GM23338 (cell line): Measurements from ENCODE around the gene ZNF805. TPM values are rescaled to one million over a fixed set of nuclear protein-coding genes. Genes with fewer than 3 reads are reported as not detected.
A peak's percentile ranks its signal among the peaks of the same experiment; 100 is the strongest.

Experiments used
- ATAC-seq: fragments of 200-7000 bp; cut with Tn5 transposase; 3 replicates; pipeline ENCODE4 v1.9.1; 2020
- DNase-seq: peaks from one replicate; pipeline ENCODE4 v3.0.0-alpha.2; 2015; ENCODE audit warnings: low spot score
- H2AFZ ChIP-seq: fragments of 200-600 bp; sonication (generic); 2 replicates; pipeline ENCODE4 v1.8.0; 2016; ENCODE audit warnings: antibody characterized with exemption, mild to moderate bottlenecking, moderate library complexity
- H3F3A ChIP-seq: fragments of 200-600 bp; sonication (generic); replicated peaks from 2 replicates; pipeline ENCODE4 v1.8.0; 2017; ENCODE audit warnings: antibody characterized with exemption, mixed run types, low read depth
- H3K27ac ChIP-seq: fragments of 200-600 bp; sonication (generic); 2 replicates; pipeline ENCODE4 v1.6.1; 2016; ENCODE audit warnings: low read depth
- H3K27me3 ChIP-seq: fragments of 200-600 bp; sonication (generic); 2 replicates; pipeline ENCODE4 v1.8.0; 2016; ENCODE audit warnings: mild to moderate bottlenecking, mixed run types, moderate library complexity; ENCODE audit not compliant: insufficient read depth
- H3K36me3 ChIP-seq: fragments of 200-600 bp; sonication (generic); 2 replicates; pipeline ENCODE4 v1.8.0; 2016; ENCODE audit warnings: mild to moderate bottlenecking; ENCODE audit not compliant: insufficient read depth
- H3K4me1 ChIP-seq: fragments of 200-600 bp; sonication (generic); 2 replicates; pipeline ENCODE4 v1.8.0; 2016; ENCODE audit warnings: mild to moderate bottlenecking, moderate library complexity; ENCODE audit not compliant: insufficient read depth
- H3K4me2 ChIP-seq: fragments of 200-600 bp; sonication (generic); 2 replicates; pipeline ENCODE4 v1.7.1; 2017; ENCODE audit warnings: mixed run types
- H3K4me3 ChIP-seq: fragments of 200-600 bp; sonication (generic); 2 replicates; pipeline ENCODE4 v1.6.1; 2016; ENCODE audit warnings: mixed run types
- H3K79me2 ChIP-seq: fragments of 200-600 bp; sonication (generic); replicated peaks from 2 replicates; pipeline ENCODE4 v1.8.0; 2017; ENCODE audit warnings: mild to moderate bottlenecking; ENCODE audit not compliant: insufficient read depth
- H3K9me2 ChIP-seq: fragments of 200-600 bp; sonication (generic); 2 replicates; pipeline ENCODE4 v1.8.0; 2017; ENCODE audit not compliant: insufficient read depth
- H4K20me1 ChIP-seq: fragments of 200-600 bp; sonication (generic); replicated peaks from 2 replicates; pipeline ENCODE4 v1.8.0; 2017; ENCODE audit warnings: mild to moderate bottlenecking; ENCODE audit not compliant: insufficient read depth
- H3K27ac Mint-ChIP-seq: 2 replicates; pipeline ENCODE4 v1.8.0; 2020; ENCODE audit warnings: inconsistent platforms, mild to moderate bottlenecking, moderate library complexity, mixed read lengths
- H3K27me3 Mint-ChIP-seq: 3 replicates; pipeline ENCODE4 v1.8.0; 2022; ENCODE audit warnings: low read depth, mild to moderate bottlenecking, moderate library complexity, mixed read lengths, inconsistent platforms; ENCODE audit not compliant: insufficient read depth, poor library complexity
- H3K36me3 Mint-ChIP-seq: 3 replicates; pipeline ENCODE4 v1.8.0; 2021; ENCODE audit warnings: low read depth, mild to moderate bottlenecking, inconsistent platforms, moderate library complexity, mixed read lengths
- H3K4me1 Mint-ChIP-seq: 3 replicates; pipeline ENCODE4 v1.8.0; 2020; ENCODE audit warnings: mild to moderate bottlenecking, inconsistent platforms, mixed read lengths
- H3K4me3 Mint-ChIP-seq: 3 replicates; pipeline ENCODE4 v1.8.0; 2021; ENCODE audit warnings: moderate library complexity, mild to moderate bottlenecking, inconsistent platforms, mixed read lengths
- H3K9me3 Mint-ChIP-seq: 3 replicates; pipeline ENCODE4 v1.8.0; 2020; ENCODE audit warnings: moderate library complexity, mild to moderate bottlenecking, inconsistent platforms, mixed read lengths
- CREB1 ChIP-seq: fragments of 250-450 bp; sonication (Bioruptor Pico); IDR thresholded peaks from 2 replicates; pipeline ENCODE4 v1.5.0; 2020; ENCODE audit warnings: low read depth, mild to moderate bottlenecking, moderate library complexity
- EZH2 ChIP-seq: fragments of 200-600 bp; sonication (generic); IDR thresholded peaks from one replicate; pipeline ENCODE4 v1.8.0; 2017; ENCODE audit warnings: antibody characterized with exemption, mild to moderate bottlenecking, low read depth; ENCODE audit not compliant: unreplicated experiment
- EZH2phosphoT487 ChIP-seq: fragments of 200-600 bp; sonication (generic); IDR thresholded peaks from one replicate; pipeline ENCODE4 v1.8.1; 2018; ENCODE audit warnings: antibody characterized with exemption; ENCODE audit not compliant: unreplicated experiment
- JUNB ChIP-seq: IDR thresholded peaks from one replicate; pipeline ENCODE4 v1.6.1; 2016; ENCODE audit warnings: antibody characterized with exemption; ENCODE audit not compliant: unreplicated experiment
- NANOG ChIP-seq: IDR thresholded peaks from 2 replicates; pipeline ENCODE4 v1.6.1; 2016; ENCODE audit warnings: antibody characterized with exemption, borderline replicate concordance
- POLR2AphosphoS5 ChIP-seq: IDR thresholded peaks from 2 replicates; pipeline ENCODE4 v1.6.1; 2016; ENCODE audit warnings: antibody characterized with exemption, low read depth
- STAT1 ChIP-seq: IDR thresholded peaks from one replicate; pipeline ENCODE4 v1.6.1; 2016; ENCODE audit warnings: antibody characterized with exemption; ENCODE audit not compliant: unreplicated experiment
- ZNF114 ChIP-seq: fragments of 250-450 bp; sonication (Bioruptor Pico); IDR thresholded peaks from 2 replicates; pipeline ENCODE4 v1.5.0; 2020; ENCODE audit warnings: mild to moderate bottlenecking, moderate library complexity
- ZNF331 ChIP-seq: fragments of 250-450 bp; sonication (Bioruptor Pico); IDR thresholded peaks from 2 replicates; pipeline ENCODE4 v1.5.0; 2020; ENCODE audit warnings: low read depth, mild to moderate bottlenecking, moderate library complexity
- polyA plus RNA-seq: library from polyadenylated mRNA; unstranded; fragments of >200 nt; fragmentation: Nextera tagmentation; extraction: Ambion mirVana; gene quantifications from 2 replicates; pipeline ENCODE4 v1.2.1, GENCODE V29; 2016
- total RNA-seq: library from RNA; depleted of rRNA; stranded (reverse); fragments of >200 nt; shearing (Covaris generic); gene quantifications from 2 replicates; pipeline ENCODE4 v1.2.3, GENCODE V29; 2014
- TF ChIP-seq, protein P1 (sequence below), 2 experiments: fragments of 200-600 bp in 1 of 2; sonication (generic) in 1 of 2; conservative IDR thresholded peaks; 2 replicates each; pipeline versions ENCODE4 v1.5.1 to v1.6.1; 2016 to 2017; ENCODE audit warnings: antibody characterized with exemption in 2 of 2, low read depth in 2 of 2, mild to moderate bottlenecking in 2 of 2, moderate library complexity in 1 of 2
- TF ChIP-seq, protein P2 (sequence below): IDR thresholded peaks from one replicate; pipeline ENCODE4 v1.6.1; 2018; ENCODE audit warnings: antibody characterized with exemption; ENCODE audit not compliant: unreplicated experiment
- TF ChIP-seq, protein P3 (sequence below): fragments of 250-450 bp; sonication (Bioruptor Pico); IDR thresholded peaks from 2 replicates; pipeline ENCODE4 v1.5.0; 2020; ENCODE audit warnings: mild to moderate bottlenecking, moderate library complexity
- TF ChIP-seq, protein P4 (sequence below): IDR thresholded peaks from 2 replicates; pipeline ENCODE4 v1.6.1; 2016; ENCODE audit warnings: antibody characterized with exemption

ZNF805 gene
- total and polyA plus RNA-seq, 2 experiments from 2014 or later = 1.7 to 19.0 TPM

DNA sequence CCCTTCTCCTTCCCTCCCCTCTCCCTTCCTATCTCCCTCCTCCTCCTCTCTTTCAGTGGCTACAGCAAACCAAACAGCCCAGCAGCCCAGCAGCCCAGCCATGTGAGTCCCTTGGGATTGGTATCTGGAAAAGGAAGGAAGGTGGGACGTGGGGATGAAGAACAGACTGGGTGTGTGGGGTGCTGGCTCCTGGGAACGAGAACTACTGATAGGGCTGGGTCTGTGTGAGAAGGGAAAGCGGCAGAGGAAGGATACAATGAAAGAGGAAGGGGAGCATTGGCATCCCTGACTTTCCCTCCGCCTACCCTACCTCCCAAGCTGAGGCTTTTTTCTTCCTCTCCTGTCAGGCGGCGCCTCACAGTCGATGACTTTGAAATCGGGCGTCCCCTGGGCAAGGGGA lies 8.7 kb upstream of the ZNF805 start:
- Histone ChIP-seq H3K4me2 (peak overlapping the region; percentile 75), H3K9me2 (no peaks in the 10 kb centered on the region), H3F3A (no peaks in the 10 kb centered on the region), H4K20me1 (no peaks in the 10 kb centered on the region), H3K4me3 (peak overlapping the region; percentile 53), H3K36me3 (no peaks in the 10 kb centered on the region; the same call in 1 of the 2 replicates), H3K27me3 (no peaks in the 10 kb centered on the region), H2AFZ (peak overlapping the region; percentile 28; the same call in 1 of the 2 replicates), H3K4me1 (no peaks in the 10 kb centered on the region), H3K27ac (no peak overlapping the region), H3K79me2 (no peaks in the 10 kb centered on the region)
- DNase-seq (peak; percentile 12), ATAC-seq (peak; percentile 29)
- TF ChIP-seq, protein P1, sequence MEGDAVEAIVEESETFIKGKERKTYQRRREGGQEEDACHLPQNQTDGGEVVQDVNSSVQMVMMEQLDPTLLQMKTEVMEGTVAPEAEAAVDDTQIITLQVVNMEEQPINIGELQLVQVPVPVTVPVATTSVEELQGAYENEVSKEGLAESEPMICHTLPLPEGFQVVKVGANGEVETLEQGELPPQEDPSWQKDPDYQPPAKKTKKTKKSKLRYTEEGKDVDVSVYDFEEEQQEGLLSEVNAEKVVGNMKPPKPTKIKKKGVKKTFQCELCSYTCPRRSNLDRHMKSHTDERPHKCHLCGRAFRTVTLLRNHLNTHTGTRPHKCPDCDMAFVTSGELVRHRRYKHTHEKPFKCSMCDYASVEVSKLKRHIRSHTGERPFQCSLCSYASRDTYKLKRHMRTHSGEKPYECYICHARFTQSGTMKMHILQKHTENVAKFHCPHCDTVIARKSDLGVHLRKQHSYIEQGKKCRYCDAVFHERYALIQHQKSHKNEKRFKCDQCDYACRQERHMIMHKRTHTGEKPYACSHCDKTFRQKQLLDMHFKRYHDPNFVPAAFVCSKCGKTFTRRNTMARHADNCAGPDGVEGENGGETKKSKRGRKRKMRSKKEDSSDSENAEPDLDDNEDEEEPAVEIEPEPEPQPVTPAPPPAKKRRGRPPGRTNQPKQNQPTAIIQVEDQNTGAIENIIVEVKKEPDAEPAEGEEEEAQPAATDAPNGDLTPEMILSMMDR (conservative IDR thresholded peaks at IDR 0.05; ENCODE audit: low read depth in 2 of 2) = no peak
- TF ChIP-seq, protein P2, sequence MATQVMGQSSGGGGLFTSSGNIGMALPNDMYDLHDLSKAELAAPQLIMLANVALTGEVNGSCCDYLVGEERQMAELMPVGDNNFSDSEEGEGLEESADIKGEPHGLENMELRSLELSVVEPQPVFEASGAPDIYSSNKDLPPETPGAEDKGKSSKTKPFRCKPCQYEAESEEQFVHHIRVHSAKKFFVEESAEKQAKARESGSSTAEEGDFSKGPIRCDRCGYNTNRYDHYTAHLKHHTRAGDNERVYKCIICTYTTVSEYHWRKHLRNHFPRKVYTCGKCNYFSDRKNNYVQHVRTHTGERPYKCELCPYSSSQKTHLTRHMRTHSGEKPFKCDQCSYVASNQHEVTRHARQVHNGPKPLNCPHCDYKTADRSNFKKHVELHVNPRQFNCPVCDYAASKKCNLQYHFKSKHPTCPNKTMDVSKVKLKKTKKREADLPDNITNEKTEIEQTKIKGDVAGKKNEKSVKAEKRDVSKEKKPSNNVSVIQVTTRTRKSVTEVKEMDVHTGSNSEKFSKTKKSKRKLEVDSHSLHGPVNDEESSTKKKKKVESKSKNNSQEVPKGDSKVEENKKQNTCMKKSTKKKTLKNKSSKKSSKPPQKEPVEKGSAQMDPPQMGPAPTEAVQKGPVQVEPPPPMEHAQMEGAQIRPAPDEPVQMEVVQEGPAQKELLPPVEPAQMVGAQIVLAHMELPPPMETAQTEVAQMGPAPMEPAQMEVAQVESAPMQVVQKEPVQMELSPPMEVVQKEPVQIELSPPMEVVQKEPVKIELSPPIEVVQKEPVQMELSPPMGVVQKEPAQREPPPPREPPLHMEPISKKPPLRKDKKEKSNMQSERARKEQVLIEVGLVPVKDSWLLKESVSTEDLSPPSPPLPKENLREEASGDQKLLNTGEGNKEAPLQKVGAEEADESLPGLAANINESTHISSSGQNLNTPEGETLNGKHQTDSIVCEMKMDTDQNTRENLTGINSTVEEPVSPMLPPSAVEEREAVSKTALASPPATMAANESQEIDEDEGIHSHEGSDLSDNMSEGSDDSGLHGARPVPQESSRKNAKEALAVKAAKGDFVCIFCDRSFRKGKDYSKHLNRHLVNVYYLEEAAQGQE = no peak
- no peak for TF ChIP-seq POLR2AphosphoS5
- TF ChIP-seq CREB1 = no peak
- TF ChIP-seq NANOG = no peak
- TF ChIP-seq JUNB = no peak
- TF ChIP-seq ZNF114 = no peak
- TF ChIP-seq EZH2phosphoT487 = no peak
- TF ChIP-seq, protein P3, sequence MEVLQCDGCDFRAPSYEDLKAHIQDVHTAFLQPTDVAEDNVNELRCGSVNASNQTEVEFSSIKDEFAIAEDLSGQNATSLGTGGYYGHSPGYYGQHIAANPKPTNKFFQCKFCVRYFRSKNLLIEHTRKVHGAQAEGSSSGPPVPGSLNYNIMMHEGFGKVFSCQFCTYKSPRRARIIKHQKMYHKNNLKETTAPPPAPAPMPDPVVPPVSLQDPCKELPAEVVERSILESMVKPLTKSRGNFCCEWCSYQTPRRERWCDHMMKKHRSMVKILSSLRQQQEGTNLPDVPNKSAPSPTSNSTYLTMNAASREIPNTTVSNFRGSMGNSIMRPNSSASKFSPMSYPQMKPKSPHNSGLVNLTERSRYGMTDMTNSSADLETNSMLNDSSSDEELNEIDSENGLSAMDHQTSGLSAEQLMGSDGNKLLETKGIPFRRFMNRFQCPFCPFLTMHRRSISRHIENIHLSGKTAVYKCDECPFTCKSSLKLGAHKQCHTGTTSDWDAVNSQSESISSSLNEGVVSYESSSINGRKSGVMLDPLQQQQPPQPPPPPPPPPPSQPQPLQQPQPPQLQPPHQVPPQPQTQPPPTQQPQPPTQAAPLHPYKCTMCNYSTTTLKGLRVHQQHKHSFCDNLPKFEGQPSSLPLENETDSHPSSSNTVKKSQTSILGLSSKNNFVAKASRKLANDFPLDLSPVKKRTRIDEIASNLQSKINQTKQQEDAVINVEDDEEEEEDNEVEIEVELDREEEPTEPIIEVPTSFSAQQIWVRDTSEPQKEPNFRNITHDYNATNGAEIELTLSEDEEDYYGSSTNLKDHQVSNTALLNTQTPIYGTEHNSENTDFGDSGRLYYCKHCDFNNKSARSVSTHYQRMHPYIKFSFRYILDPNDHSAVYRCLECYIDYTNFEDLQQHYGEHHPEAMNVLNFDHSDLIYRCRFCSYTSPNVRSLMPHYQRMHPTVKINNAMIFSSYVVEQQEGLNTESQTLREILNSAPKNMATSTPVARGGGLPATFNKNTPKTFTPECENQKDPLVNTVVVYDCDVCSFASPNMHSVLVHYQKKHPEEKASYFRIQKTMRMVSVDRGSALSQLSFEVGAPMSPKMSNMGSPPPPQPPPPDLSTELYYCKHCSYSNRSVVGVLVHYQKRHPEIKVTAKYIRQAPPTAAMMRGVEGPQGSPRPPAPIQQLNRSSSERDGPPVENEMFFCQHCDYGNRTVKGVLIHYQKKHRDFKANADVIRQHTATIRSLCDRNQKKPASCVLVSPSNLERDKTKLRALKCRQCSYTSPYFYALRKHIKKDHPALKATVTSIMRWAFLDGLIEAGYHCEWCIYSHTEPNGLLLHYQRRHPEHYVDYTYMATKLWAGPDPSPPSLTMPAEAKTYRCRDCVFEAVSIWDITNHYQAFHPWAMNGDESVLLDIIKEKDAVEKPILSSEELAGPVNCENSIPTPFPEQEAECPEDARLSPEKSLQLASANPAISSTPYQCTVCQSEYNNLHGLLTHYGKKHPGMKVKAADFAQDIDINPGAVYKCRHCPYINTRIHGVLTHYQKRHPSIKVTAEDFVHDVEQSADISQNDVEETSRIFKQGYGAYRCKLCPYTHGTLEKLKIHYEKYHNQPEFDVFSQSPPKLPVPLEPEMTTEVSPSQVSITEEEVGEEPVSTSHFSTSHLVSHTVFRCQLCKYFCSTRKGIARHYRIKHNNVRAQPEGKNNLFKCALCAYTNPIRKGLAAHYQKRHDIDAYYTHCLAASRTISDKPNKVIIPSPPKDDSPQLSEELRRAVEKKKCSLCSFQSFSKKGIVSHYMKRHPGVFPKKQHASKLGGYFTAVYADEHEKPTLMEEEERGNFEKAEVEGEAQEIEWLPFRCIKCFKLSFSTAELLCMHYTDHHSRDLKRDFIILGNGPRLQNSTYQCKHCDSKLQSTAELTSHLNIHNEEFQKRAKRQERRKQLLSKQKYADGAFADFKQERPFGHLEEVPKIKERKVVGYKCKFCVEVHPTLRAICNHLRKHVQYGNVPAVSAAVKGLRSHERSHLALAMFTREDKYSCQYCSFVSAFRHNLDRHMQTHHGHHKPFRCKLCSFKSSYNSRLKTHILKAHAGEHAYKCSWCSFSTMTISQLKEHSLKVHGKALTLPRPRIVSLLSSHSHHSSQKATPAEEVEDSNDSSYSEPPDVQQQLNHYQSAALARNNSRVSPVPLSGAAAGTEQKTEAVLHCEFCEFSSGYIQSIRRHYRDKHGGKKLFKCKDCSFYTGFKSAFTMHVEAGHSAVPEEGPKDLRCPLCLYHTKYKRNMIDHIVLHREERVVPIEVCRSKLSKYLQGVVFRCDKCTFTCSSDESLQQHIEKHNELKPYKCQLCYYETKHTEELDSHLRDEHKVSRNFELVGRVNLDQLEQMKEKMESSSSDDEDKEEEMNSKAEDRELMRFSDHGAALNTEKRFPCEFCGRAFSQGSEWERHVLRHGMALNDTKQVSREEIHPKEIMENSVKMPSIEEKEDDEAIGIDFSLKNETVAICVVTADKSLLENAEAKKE (CRISPR knock-in tag) = no peak
- TF ChIP-seq EZH2 = no peak
- TF ChIP-seq ZNF331 = no peak
- TF ChIP-seq, protein P4, sequence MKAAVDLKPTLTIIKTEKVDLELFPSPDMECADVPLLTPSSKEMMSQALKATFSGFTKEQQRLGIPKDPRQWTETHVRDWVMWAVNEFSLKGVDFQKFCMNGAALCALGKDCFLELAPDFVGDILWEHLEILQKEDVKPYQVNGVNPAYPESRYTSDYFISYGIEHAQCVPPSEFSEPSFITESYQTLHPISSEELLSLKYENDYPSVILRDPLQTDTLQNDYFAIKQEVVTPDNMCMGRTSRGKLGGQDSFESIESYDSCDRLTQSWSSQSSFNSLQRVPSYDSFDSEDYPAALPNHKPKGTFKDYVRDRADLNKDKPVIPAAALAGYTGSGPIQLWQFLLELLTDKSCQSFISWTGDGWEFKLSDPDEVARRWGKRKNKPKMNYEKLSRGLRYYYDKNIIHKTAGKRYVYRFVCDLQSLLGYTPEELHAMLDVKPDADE = no peak
- no peak for TF ChIP-seq STAT1
- Mint-ChIP-seq H3K4me3 (peak overlapping the region; percentile 70), H3K36me3 (no peaks in the 10 kb centered on the region), H3K27me3 (peaks cover 3% of the 10 kb centered on the region), H3K9me3 (no peaks in the 10 kb centered on the region; the same call in 2 of the 3 replicates), H3K4me1 (no peaks in the 10 kb centered on the region; the same call in 2 of the 3 replicates), H3K27ac (no peak overlapping the region)
